Right kidney (tissue), 9 donors: Measurements from ENCODE around the gene PPP1R7.
"Not testable (repeated sequence)": the region's sequence is repeated elsewhere in the genome, so short reads cannot be mapped to it uniquely, and the experiment has no call there.

Source experiments
- DNase-seq: peaks from one replicate; pipeline ENCODE4 v3.0.0-alpha.2; 2016
- long read RNA-seq, 8 donors: transcript quantifications; one replicate each; lab custom pipeline, GENCODE V29; 2026

The PPP1R7 gene, protein sequence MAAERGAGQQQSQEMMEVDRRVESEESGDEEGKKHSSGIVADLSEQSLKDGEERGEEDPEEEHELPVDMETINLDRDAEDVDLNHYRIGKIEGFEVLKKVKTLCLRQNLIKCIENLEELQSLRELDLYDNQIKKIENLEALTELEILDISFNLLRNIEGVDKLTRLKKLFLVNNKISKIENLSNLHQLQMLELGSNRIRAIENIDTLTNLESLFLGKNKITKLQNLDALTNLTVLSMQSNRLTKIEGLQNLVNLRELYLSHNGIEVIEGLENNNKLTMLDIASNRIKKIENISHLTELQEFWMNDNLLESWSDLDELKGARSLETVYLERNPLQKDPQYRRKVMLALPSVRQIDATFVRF
- long read RNA-seq, donor 1, transcript PPP1R7-206 (9 exons, 965 nt), result minor isoform, 6 of 44 reads
- long read RNA-seq, donor 1, transcript PPP1R7-201 (10 exons, 2,386 nt), result major isoform, 17 of 44 reads
- long read RNA-seq, donor 1, partial matches to known transcripts, result 19 of 44 reads
- long read RNA-seq, donor 1, other reads (novel, unspliced or antisense), result 0 of 44 reads
- long read RNA-seq, donor 2, transcript PPP1R7-201 (10 exons, 2,386 nt), result major isoform, 10 of 31 reads
- long read RNA-seq, donor 2, transcript PPP1R7-206 (9 exons, 965 nt), result minor isoform, 5 of 31 reads
- long read RNA-seq, donor 2, partial matches to known transcripts, result 15 of 31 reads
- long read RNA-seq, donor 2, other reads (novel, unspliced or antisense), result 0 of 31 reads
- long read RNA-seq, donor 3, transcript PPP1R7-201 (10 exons, 2,386 nt), result major isoform, 5 of 15 reads
- long read RNA-seq, donor 3, partial matches to known transcripts, result 7 of 15 reads
- long read RNA-seq, donor 3, other reads (novel, unspliced or antisense), result 0 of 15 reads
- long read RNA-seq, donor 4, transcript PPP1R7-201 (10 exons, 2,386 nt), result major isoform, 10 of 21 reads
- long read RNA-seq, donor 4, partial matches to known transcripts, result 6 of 21 reads
- long read RNA-seq, donor 4, other reads (novel, unspliced or antisense), result 0 of 21 reads
- long read RNA-seq, donor 5, transcript PPP1R7-201 (10 exons, 2,386 nt), result major isoform, 16 of 30 reads
- long read RNA-seq, donor 5, transcript PPP1R7-206 (9 exons, 965 nt), result minor isoform, 5 of 30 reads
- long read RNA-seq, donor 5, partial matches to known transcripts, result 8 of 30 reads
- long read RNA-seq, donor 5, other reads (novel, unspliced or antisense), result 0 of 30 reads
- long read RNA-seq, donor 6, transcript PPP1R7-201 (10 exons, 2,386 nt), result major isoform, 10 of 19 reads
- long read RNA-seq, donor 6, partial matches to known transcripts, result 6 of 19 reads
- long read RNA-seq, donor 6, other reads (novel, unspliced or antisense), result 0 of 19 reads
- long read RNA-seq, donor 7, transcript PPP1R7-206 (9 exons, 965 nt), result minor isoform, 11 of 69 reads
- long read RNA-seq, donor 7, transcript PPP1R7-201 (10 exons, 2,386 nt), result major isoform, 20 of 69 reads
- long read RNA-seq, donor 7, partial matches to known transcripts, result 36 of 69 reads
- long read RNA-seq, donor 7, other reads (novel, unspliced or antisense), result 0 of 69 reads
- long read RNA-seq, donor 8, transcript PPP1R7-201 (10 exons, 2,386 nt), result major isoform, 13 of 40 reads
- long read RNA-seq, donor 8, partial matches to known transcripts, result 22 of 40 reads
- long read RNA-seq, donor 8, other reads (novel, unspliced or antisense), result 0 of 40 reads

DNA sequence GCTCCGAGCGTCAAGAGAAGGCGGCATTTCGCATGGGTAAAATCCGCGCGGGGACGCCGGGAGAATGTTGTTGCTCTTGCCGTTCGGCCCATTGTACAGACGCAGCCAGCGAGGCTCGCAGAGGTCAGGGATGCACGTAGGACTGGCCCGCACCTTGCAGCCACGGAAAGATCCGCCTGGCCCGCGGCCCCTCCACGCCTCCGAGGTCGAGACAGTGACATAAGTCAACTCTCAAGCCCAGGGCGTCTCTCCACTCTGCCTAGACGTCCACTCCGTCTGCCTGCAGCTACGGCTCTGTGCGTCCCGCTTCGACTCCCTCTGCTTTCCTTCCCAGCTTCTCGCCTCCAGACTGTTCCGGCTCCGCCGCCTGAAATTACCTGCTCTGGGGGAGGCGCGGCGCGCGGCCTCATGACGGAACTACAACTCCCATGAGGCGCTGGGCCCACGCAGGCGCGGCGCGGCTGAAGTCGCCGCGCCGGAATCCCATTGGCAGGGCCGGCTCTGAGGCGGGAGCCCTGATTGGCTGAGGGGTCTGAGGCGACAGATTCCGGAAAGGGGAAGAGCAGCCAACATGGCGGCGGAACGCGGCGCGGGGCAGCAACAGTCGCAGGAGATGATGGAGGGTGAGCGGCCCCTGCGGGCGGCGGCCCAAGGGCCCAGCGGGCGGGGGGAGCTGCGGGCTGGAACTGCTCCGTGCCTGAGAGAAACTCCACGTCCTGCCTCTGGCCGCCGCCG is at the start of gene PPP1R7:
Gene PPP1R7 (plus strand): TSS at position 543 of the 735 bp plus-strand sequence. CDS start 29 bp downstream, at position 572.
- peak; percentile 91 for DNase-seq

DNA sequence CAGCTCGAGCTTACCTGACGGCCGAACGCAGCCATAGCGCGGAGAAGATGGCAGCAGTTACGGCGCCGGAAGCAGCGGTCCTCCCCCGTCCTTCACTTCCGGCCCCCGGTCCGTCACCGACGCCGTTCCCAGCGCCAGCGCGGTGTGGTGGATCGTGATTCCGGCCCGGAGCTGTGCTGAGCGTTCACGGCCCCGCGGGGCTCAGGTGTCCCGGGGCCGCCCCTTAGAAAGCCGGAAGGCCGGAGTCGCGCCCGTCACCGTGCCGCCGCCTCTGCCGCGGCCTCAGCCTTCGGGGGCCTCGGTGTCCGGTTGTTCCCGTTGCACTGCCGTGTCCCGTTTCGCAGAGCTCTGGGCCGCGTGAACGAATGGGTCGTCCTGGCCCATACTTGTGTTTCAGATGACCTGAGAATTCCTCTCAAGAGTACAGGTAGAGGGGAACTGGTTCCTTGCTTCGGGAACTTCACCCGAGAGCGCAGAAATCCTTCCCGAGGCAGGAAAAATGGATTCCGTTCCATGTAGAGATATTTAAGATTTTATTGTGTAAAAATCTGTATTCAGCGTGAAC is 47.9 kb upstream of the PPP1R7 start, which contains the start of gene MTERF4:
Gene MTERF4 (minus strand): TSS at position 49 of the 565 bp plus-strand sequence. CDS start 14 bp downstream, at position 35.
- DNase-seq, result peak; percentile 90

DNA sequence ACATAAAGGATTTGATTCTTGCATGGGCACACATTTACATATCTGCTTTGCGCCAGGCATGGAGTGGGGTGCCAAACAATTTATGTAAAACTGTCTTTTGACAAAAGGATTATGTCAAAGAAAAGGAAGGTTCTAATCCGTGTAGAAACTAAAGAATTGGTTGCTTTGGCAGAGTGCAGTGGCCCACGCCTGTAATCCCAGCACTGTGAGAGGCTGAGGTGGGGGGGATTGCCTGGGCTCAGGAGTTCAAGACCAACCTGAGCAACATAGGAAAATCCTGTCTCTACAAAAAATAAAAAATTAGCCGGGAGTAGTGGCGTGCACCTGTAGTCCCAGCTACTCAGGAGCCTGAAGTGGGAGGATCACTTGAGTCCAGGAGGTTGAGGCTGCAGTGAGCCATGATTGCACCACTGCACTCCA is 47.1 kb upstream of the PPP1R7 start:
- DNase-seq, result peak; percentile 8

DNA sequence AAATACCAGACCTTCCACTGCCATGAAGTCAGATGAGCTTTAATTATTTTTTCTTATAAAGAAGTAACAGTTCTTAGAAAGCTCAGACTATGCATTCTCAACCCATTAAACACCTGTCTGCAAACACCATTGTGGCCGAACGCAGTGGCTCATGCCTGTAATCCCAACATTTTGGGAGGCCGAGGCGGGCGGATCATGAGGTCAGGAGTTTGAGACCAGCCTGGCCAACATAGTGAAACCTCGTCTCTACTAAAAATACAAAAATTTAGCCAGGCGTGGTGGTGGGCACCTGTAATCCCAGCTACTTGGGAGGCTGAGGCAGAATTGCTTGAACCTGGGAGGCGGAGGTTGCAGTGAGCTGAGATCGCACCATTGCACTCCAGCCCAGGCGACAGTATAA is 45.7 kb upstream of the PPP1R7 start:
- DNase-seq, result not testable (repeated sequence)

DNA sequence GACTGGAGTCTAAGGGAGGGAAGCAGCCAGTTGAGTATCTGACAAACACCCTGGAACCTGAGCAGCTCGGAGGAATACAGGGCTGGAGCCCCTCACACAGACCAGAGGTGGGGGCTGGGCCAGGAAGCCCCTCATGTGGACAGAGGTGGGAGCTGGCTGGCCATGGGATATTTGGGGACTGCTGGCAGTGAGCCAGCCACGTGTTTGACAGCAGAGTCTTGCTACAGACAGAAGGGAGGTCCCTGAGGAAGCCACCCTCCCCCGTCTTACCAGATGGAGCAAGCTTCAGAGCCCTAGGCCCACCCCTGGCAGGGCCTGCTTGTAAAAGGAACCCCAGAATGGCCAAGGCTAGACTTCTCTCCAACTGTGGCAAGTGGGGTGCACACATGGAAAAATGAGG is 44.6 kb upstream of the PPP1R7 start:
- no peak for DNase-seq

DNA sequence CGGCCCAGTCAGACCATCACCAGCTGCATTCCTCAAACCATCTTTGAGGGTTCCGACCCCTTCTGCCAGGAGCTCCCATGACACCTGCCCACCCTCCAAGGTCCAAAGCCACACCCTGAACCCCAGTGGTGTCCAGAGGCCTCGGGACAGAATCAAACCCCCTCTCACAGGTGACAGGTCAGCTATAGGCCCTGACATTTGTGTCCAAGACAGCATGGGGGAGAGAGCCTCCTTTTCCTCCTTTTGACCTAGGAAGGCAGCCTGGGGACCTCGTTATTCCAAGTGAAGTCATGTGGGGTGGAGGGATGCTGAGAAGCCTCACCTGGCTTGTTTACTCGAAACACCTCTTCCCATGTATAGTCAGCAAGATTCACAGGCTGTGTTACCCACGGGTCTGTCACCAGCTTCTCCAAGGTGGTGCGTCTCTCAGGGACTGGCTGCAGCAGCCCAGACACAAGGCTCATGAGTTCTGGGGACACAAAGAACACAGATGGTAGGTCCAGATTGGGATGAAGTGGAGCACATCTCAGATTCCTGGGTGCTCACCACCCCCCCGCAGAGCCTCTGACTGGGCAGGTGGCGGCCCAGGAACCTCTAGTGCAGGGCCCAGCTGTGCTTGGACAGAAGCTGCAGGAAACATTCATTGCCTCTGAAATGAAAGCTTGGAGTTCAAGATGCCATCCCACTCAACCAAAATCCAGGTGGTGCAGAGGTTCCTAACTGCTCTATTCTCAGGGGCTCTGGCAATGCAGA is 43.1 kb upstream of the PPP1R7 start:
- DNase-seq, result no peak

DNA sequence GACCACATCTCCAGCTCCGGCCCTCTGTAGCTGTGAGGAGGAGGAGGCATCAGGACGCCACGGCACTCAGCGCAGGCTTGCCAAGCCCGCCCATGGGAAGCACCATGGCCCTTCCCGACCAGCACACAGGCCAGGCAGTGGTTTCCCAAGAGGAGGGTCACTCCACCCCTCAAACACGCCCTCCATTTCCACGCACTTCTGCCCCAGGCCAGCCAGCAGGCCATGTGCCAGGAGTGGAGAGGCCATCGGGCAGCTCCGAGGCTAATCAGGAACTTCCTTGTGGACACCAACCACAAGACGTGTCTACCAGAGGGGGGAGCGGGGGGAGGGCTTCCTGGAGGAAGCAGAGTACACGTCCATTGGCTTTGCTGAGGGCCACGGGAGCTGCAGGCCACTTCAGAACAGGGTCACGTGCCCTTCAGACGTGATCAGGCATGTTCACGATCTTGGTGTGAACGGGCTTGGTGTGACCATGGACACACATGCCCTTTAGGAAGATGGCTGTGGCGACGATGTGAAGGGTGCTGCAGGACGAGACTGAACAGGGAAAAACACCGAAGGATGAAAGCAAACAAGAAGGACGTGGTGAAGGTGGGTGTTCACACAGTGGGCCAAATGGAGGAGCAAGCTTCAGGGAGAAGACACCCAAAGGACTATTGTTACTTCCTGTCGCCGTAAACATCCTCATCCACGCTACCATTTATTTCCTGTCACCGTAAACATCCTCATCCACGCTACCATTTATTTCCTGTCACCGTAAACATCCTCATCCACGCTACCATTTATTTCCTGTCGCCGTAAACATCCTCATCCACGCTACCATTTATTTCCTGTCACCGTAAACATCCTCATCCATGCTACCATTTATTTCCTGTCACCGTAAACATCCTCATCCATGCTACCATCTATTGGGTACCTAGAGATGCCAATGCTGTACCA is 41.7 kb upstream of the PPP1R7 start:
- no peak for DNase-seq

DNA sequence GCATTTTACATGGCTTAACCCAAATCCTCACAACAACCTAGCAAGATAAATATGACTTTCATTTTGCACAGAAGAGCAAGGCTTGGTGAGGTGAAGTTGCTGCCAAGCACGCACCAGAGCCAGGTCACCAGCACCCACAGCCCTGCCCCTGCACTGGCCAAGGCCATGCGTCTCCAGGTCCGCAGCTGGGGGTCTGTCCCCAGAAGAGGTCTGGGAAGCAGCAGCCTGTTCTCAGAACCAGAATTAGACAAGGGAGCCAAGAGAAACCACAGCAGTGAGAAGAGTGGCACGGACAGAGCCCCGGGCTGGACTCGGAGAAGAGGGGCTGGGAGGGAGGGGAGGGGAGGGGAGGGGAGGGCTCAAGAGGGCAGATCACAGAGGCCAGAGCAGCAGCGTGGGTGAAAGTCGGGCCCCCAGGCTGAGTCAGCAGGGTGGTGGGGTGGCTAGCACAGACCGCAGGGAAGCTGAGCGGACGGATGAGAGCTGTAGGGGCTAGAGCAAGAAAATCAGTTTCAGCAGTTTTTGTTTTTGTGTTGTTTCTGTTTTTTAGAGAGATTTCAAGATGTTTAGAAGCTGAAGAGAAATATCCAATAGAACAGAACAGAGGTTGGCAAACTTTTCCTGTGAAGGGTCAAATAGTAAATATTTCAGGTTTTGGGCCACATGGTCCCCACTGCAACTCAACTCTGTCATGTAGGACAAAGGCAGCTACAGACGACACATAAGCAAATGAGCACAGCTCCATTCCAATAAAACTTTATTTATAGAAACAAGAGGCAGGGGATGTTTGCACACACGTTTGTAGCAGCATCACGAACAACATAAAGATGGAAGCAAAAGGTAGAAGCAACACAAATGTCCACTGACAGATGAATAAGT is 40.8 kb upstream of the PPP1R7 start:
- DNase-seq, result no peak

DNA sequence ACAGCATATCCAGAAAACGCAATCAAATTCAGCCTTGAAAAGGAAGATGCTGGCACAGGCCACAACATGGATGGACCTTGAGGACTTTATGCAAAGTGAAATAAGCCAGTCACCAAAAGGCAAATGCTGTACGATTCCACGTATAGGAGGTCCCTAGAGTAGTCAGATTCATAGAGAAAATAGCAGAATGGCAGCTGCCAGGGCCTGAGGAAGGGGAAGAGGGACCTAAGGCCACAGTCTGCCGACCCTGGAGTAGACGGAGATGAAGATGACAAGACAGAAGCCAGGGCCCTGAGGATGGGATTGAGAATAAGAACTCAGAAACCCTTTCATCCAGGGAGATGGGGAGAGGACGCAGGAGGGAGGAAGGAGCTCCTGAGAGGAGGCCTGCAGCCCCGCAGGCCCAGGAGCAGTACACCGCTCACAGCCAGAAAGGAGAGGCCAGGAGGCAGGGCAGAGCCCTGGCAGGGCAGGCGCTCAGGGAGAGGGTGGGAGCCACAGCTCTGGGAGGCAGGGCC is 40.1 kb upstream of the PPP1R7 start:
- DNase-seq, result no peak

DNA sequence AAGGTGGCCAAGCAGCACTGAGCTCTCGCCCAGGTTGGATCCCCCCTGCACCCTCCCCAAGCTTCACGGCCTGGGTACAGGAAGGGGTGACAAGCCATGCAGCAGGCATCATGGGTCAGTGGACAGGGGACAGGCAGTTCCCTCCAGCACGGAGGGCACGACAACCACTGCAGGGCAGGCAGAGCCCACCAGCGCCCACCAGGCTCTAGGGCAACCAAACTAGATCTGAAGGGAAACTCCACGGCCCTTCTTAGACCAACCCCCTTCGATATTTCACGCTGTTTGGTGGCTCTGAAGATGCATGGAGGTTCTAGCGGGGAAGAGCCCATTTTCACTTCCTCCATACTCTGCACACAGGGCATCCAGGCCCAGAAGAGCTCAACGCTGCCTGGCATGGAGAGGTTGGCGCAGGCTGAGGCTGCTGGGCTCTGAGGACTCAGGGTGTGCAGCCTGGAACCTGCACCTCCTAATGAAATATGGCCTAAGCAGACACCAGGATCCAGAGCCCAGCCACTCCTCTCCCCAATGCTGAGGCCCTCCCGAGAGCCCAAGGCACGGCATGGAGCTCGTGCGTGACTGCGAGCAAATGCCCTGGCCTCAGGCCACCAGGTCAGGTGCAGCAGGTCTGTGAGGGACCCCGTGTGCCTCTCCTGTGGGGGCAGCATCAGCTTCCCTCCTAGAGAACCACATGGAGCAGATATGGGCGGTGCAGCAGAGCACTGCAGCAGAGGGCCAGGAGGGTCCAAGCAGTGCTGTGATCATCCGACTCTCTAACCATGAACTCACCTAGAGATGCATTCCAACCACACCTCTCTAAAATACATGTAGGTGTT is 39.4 kb upstream of the PPP1R7 start:
- DNase-seq, result no peak

DNA sequence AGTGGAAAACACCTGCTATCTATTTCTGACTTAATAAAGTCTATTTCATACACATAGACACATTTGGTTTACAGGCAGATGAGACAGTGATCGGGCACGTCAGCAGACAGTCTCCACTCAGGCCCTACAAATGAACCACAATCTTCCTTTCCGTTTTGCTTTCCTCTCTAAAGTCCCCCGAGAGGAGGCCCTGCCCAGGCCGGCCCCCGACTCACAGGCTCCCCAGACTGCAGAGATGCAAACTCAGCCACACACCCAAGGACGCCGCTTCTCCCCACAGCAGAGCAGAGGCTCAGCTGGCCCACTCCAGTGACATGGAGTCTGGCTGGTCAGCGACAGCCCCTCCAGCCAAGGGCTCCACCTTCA is 38.8 kb upstream of the PPP1R7 start:
- DNase-seq, result no peak

DNA sequence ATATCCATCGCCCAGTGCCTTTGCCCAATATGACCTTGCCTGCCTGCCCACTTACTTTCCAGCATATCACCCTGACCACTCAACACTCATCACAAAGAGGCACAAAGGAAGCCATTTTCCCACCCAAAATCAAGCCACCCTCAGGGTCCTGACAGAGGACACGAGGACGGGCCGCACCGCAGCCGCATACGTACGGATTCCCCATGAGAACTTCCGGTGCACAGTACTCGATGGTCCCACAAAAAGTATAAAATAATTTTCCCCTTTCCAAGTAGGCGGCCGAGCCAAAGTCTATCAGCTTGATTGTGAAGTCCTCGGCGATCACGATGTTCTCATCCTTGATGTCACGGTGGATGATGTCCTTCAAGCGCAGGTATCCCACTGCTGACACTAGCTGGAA is 38.2 kb upstream of the PPP1R7 start:
- no peak for DNase-seq

DNA sequence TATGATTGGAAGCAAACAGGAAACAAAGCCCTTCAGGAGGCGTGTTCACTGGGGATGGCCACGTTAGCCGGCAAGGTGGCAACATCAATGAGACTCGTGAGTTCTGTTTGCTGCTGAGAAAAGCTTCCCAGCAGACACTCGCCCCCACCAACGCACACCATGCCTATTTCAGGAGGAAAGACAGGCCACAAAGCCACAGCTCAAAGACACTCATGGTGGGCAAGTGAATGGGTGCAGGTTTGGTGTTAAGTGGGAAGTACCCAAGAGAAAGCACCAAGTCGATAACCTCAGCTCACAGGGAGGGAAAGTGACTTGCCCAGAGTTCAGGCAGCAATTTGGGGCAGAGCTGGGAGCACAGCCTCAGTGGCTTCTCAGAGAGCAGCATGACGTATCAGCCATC is 37.7 kb upstream of the PPP1R7 start:
- DNase-seq, result no peak

DNA sequence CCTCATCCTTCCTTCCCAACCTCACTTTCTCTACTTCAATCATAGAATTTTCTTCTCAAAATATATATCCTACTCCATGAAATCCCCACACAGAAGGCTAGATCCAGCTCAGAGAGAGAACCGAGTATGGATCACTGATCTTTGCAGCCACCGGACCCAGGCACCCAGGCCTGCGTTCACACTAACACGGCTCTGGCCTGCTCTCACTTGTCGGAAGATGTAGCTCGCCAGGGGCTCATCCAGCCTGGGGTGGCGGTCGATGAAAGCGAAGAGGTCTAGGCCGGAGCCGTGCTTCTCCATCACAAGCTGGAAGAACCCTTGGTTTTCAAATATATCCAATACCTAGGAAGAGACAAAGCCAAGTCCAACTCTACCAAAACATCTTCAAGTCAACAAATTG is 35.4 kb upstream of the PPP1R7 start:
- DNase-seq, result no peak

DNA sequence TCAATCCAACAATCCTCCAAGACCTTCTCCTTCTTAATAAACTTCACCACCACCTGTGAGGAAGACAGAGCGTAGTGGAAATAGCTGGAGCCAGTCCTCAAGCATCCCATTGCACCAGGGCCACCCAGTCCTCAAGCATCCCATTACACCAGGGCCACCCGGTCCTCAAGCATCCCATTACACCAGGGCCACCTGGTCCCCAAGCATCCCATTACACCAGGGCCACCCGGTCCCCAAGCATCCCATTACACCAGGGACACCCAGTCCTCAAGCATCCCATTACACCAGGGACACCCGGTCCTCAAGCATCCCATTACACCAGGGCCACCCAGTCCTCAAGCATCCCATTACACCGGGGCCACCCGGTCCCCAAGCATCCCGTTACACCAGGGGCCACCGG is 34.9 kb upstream of the PPP1R7 start:
- no peak for DNase-seq
